ENCODE data around the gene SUN1. TPM values are rescaled to one million over a fixed set of nuclear protein-coding genes. Genes with fewer than 3 reads are reported as not detected.
"Not testable (repeated sequence)": the region's sequence is repeated elsewhere in the genome, so short reads cannot be mapped to it uniquely, and the experiment has no call there.

SUN1 gene
- total RNA-seq, 2 experiments from 2014 or later: 71.3 to 74.6 TPM

DNA sequence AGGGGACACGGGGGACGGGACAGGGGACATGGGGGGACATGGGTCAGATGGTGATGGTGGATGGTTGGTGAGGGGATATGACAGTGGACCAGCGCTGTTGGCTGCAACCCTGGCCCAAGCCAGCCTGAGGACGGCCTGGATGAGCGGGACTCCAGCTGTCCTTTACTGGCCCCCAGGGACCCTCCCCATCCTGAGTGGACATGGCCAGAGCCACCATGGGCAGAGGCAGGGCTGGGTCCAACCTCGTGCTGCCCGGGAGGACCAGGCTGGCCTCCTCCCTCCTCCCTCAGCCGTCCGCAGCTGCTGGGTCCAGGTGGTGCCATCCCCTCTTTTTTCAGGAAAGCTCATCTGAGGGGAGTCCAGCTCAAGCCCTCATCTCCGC lies 74.5 kb downstream of the SUN1 start:
- no peak overlapping the region for H3K27ac Mint-ChIP-seq
- peaks cover 6% of the 10 kb centered on the region for H3K36me3 Mint-ChIP-seq (ENCODE audit: low read depth)
- intact Hi-C loops (cut with DNase I, micrococcal nuclease): loop anchor here in 1 of 2 experiments (5.0 kb wide), 1 partner anchor 66 kb away; no protein-coding TSS in a partner anchor
- ChIA-PET POLR2A (no interaction called here), CTCF (interaction anchor here (0.9 to 1.8 kb wide), 4 partner anchors 47 to 87 kb away, joined by 3 to 7 read pairs (median 6); no protein-coding TSS in a partner anchor)
- DNase-seq (peak; percentile 43), ATAC-seq (peak; percentile 14)
- peaks cover 10% of the 10 kb centered on the region for H3K4me1 Mint-ChIP-seq
- no peaks in the 10 kb centered on the region for H3K27me3 Mint-ChIP-seq
- no peak overlapping the region for H3K4me3 Mint-ChIP-seq
- H3K9me3 Mint-ChIP-seq (ENCODE audit: low read depth): no peaks in the 10 kb centered on the region

DNA sequence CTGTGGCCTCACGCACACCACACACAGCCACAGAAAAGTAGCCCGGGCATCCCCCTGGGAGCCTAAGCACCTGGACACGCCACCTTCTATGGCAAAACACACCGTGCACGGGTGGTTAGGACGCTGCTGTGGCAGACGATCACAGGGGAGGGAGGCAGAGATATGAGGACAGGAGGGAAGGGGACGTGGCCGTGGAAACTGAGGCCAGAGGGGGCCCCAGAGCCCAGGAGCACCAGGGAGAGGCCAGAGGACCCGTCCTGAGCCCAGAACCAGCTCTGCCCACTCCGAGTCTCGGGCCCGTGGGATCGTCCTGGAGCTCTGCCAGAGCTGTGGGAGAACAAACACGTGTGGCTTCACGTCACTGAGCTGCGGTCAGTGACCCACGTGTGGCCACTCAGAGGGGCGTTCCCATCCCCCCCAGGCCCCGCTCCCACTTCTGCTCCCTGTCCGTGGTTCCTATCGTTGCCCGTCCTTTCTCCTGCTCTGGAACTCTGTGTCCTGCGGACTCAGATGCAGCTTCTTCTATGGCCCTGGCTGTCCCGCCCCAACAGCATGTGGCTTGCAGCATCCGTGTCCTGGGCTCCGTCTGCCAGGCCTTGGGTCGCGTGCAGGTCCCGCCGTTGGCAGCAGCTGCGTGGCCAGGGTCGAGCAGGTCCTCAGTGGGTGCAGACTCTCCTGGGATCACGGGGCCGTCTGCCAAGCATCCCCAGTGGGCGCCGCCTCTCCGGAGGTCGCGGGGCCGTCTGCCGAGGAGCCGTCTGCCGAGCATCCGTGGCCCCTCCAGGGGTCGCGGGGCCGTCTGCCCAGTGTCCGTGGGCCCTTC lies 75.1 kb downstream of the SUN1 start:
- Mint-ChIP-seq H3K36me3 (ENCODE audit: low read depth) (peaks cover 6% of the 10 kb centered on the region), H3K27ac (no peak overlapping the region), H3K4me3 (no peak overlapping the region), H3K27me3 (no peaks in the 10 kb centered on the region), H3K9me3 (ENCODE audit: low read depth) (no peaks in the 10 kb centered on the region), H3K4me1 (peaks cover 10% of the 10 kb centered on the region)
- ATAC-seq (peak; percentile 14), DNase-seq (peak; percentile 59)
- ChIA-PET POLR2A (interaction anchor here (0.6 kb wide), 2 partner anchors 67 to 233 kb away, joined by 3 read pairs; no protein-coding TSS in a partner anchor), CTCF (interaction anchor here (0.5 to 1.8 kb wide), 10 partner anchors 16 to 567 kb away, joined by 3 to 7 read pairs (median 4); partner anchors contain the start of gene COX19)
- intact Hi-C loops (cut with DNase I, micrococcal nuclease): loop anchor here in 1 of 2 experiments (5.0 kb wide), 1 partner anchor 65 kb away; no protein-coding TSS in a partner anchor

GRCh38 chr7:908159-908581 lies 75.9 kb downstream of the SUN1 start:
- intact Hi-C loops (cut with DNase I, micrococcal nuclease): loop anchor here (1.0 to 5.0 kb wide), 5 partner anchors 15 to 66 kb away; partner anchors contain the start of gene ADAP1 (in 1 of the 2)
- Mint-ChIP-seq H3K27ac (no peak overlapping the region), H3K27me3 (no peaks in the 10 kb centered on the region), H3K36me3 (ENCODE audit: low read depth) (no peaks in the 10 kb centered on the region), H3K4me3 (no peak overlapping the region), H3K4me1 (peaks cover 10% of the 10 kb centered on the region), H3K9me3 (ENCODE audit: low read depth) (no peaks in the 10 kb centered on the region)
- no peak for ATAC-seq
- CTCF ChIA-PET: interaction anchor here (0.5 to 1.8 kb wide), 8 partner anchors 15 to 272 kb away, joined by 3 to 7 read pairs (median 4); partner anchors contain the start of gene COX19
- DNase-seq: no peak
- POLR2A ChIA-PET: interaction anchor here (0.6 kb wide), 1 partner anchor 234 kb away, joined by 3 read pairs; no protein-coding TSS in a partner anchor

DNA sequence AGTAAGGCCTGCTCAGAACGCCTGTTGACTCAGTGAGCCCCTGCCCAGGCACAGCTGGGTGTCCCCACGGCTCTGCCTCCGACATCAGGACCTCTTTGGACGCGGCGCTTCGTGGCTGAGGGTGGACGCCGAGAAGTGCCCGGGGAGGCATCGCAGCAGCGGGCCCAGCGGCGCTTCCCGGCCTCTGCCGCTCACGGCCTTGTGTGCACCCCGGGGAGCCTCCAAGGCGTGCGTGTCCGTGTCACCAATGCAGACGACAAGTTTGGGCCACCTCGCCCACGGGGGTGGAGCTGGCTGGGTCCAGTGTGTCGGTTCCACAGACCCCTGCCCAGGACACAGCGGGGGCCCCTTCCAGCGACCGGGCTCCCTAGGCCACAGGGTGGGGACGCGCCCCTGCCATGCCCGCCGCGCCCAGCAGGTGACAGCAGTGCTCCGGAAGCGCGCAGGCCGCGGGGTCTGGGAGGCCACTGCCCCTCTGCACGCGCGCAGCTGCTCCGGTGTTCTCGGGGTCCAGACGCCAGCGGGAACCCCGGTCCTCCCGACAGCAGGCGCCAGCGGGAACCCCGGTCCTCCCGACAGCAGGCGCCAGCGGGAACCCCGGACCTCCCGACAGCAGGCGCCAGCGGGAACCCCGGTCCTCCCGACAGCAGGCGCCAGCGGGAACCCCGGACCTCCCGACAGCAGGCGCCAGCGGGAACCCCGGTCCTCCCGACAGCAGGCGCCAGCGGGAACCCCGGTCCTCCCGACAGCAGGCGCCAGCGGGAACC lies 76.5 kb downstream of the SUN1 start:
- H3K4me3 Mint-ChIP-seq; H3K36me3 Mint-ChIP-seq (ENCODE audit: low read depth); H3K4me1 Mint-ChIP-seq; H3K27me3 Mint-ChIP-seq; H3K9me3 Mint-ChIP-seq (ENCODE audit: low read depth); H3K27ac Mint-ChIP-seq; POLR2A ChIA-PET: not testable (repeated sequence)
- intact Hi-C loops (cut with DNase I, micrococcal nuclease): loop anchor here (1.0 to 5.0 kb wide), 6 partner anchors 15 to 157 kb away; partner anchors contain the start of gene ADAP1 (in 1 of the 2)
- peak; percentile 82 for DNase-seq
- CTCF ChIA-PET: interaction anchor here (0.8 to 2.3 kb wide), 6 partner anchors 42 to 141 kb away, joined by 3 to 10 read pairs (median 5); partner anchors contain the start of gene COX19
- peak; percentile 81 for ATAC-seq

DNA sequence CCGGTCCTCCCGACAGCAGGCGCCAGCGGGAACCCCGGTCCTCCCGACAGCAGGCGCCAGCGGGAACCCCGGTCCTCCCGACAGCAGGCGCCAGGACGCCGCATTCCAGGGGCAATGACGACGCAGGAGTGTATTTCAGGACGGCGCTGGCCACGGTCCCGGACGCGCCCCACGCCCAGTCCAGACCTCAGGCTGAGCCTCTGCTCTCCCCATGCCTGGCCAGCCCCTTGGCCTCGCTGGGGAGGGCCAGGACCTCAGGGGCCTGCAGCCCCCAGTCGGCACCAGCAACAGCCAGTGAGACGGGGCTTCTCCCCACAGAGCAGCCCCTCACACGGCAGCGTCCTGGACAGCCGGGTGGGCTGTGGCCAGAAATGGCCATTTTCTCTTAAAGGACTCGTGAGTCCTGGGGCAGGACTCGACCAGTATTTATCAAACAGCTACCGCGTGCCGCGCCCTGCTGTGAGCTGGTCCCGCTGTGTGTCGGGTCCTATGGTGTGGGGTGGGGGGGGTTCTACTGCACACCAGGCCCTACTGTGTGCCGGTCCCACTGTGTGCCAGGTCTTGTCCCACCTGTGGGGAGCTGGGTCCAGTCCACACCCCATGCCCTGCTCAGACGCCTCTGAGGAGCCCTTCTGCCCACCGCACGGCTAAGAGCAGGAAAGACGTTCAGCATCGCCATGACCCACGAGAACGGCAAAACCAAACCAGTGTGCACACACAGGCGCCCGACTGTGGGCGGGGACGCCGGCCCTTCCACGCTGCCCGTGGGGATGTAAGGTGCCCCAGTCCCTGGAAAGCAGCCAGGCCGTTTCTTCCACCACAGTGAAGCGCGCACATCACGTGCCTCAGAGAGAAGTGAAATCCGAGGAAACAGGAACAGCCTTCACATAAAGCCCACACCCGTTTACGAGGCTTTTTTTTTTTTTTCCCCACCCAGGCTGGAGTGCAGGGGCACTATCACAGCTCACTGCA lies 77.4 kb downstream of the SUN1 start:
- POLR2A ChIA-PET: no interaction called here
- Mint-ChIP-seq H3K9me3 (ENCODE audit: low read depth) (no peaks in the 10 kb centered on the region), H3K4me3 (peak overlapping the region; percentile 30), H3K27ac (no peak overlapping the region), H3K27me3 (no peaks in the 10 kb centered on the region), H3K36me3 (ENCODE audit: low read depth) (no peaks in the 10 kb centered on the region), H3K4me1 (peaks cover 10% of the 10 kb centered on the region)
- CTCF ChIA-PET: interaction anchor here (0.6 to 2.3 kb wide), 13 partner anchors 8 to 645 kb away, joined by 3 to 10 read pairs (median 3); partner anchors contain the start of gene COX19
- ATAC-seq (peak; percentile 28), DNase-seq (peak; percentile 37)
- intact Hi-C loops (cut with DNase I, micrococcal nuclease): loop anchor here (1.0 to 5.0 kb wide), 3 partner anchors 12 to 156 kb away; no protein-coding TSS in a partner anchor

DNA sequence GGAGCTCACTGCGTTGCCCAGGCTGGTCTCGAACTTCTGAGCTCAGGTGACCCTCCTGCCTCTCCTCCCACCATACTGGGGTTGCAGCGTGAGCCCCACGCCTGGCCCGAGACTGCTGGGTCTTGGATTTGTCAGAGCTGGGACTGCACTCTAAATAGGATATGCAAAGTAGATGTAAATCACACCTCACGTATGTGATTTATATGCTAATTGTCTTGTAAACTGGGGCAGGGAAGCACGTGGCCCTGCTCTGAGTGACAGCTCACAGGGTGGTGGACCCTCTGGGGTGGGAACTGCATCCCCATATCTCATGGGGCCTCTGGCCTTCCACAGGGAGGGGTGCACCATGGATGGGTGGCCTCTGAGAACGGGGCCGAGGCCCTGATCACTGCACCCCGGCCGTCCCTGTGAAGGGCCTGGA lies 78.2 kb downstream of the SUN1 start:
- H3K4me3 Mint-ChIP-seq: peak overlapping the region; percentile 30
- ChIA-PET CTCF (interaction anchor here (0.6 to 2.3 kb wide), 9 partner anchors 9 to 646 kb away, joined by 3 to 10 read pairs (median 3); partner anchors contain the start of gene COX19), POLR2A (no interaction called here)
- DNase-seq (no peak), ATAC-seq (peak; percentile 21)
- H3K27me3 Mint-ChIP-seq: no peaks in the 10 kb centered on the region
- no peaks in the 10 kb centered on the region for H3K36me3 Mint-ChIP-seq (ENCODE audit: low read depth)
- H3K4me1 Mint-ChIP-seq: peaks cover 10% of the 10 kb centered on the region
- intact Hi-C loops (cut with DNase I, micrococcal nuclease): loop anchor here in 1 of 2 experiments (1.0 kb wide), 1 partner anchor 11 kb away; no protein-coding TSS in a partner anchor
- H3K9me3 Mint-ChIP-seq (ENCODE audit: low read depth): no peaks in the 10 kb centered on the region
- no peak overlapping the region for H3K27ac Mint-ChIP-seq

DNA sequence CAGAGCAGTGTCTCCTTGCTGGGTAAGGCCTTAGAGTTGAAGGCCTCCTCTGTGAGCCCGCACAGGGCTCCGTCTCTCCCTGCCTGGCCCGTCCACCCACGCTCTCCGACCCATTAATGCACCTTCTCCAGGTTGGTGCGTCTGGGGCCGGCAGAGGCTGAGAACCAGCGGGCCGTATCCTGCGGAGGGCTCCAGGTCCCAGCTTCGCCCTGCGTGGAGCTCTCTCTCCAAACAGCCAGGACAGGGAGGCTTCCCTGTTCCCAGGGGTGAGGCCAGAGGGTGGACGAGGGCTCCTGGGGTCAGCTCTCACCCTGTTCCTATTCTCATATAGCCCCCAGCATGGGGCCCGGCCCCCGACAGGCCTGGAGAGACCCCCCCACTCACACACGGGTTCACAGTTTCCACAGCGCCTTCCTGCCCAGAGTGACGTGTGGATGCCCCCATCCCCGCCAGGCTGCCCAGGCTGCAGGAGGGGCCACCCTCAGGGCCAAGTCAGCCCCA lies 78.7 kb downstream of the SUN1 start:
- peaks cover 10% of the 10 kb centered on the region for H3K4me1 Mint-ChIP-seq
- CTCF ChIA-PET: interaction anchor here (0.6 to 2.3 kb wide), 5 partner anchors 14 to 83 kb away, joined by 3 to 10 read pairs (median 5); partner anchors contain the start of gene COX19
- DNase-seq (no peak), ATAC-seq (no peak)
- H3K27ac Mint-ChIP-seq: no peak overlapping the region
- no peaks in the 10 kb centered on the region for H3K27me3 Mint-ChIP-seq
- intact Hi-C loops (cut with DNase I, micrococcal nuclease): loop anchor here in 1 of 2 experiments (1.0 kb wide), 1 partner anchor 10 kb away; no protein-coding TSS in a partner anchor
- no peak overlapping the region for H3K4me3 Mint-ChIP-seq
- no peaks in the 10 kb centered on the region for H3K36me3 Mint-ChIP-seq (ENCODE audit: low read depth)
- POLR2A ChIA-PET: no interaction called here
- no peaks in the 10 kb centered on the region for H3K9me3 Mint-ChIP-seq (ENCODE audit: low read depth)

DNA sequence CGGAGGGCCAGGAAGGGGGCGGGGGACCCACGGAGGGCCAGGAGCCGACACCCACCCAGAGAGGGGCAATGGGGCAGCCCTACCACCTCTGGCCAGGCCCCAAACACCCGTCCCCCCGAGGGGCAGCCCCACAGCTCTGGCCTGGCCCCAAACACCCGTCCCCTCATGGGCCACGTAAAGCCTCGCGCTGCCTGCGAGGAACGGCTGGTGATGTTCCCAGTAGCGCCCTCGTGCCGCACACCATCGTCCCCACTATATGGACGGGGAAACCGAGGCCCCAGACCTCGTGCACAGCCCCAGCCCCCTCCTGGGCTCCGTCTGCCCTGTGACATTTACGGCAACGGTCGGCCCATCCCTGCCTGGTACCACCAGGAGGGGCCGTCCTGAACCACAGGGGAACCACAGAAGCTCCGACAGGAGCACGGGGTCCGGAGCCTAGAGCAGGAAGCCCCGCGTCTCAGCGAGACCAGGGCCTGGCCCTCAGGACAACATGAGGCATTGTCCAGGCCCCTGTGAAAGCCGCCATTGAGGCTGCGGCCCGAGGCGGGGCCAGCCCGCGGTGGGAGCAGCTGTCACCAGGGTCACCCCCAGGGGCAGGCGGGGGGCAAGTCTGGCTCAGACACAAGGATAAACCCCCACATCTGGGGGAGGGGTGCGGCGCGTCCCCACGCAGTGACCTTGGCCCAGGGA lies 79.7 kb downstream of the SUN1 start:
- ATAC-seq (no peak), DNase-seq (no peak)
- ChIA-PET POLR2A (no interaction called here), CTCF (interaction anchor here (1.2 kb wide), 1 partner anchor 81 kb away, joined by 3 read pairs; no protein-coding TSS in a partner anchor)
- no peak overlapping the region for H3K4me3 Mint-ChIP-seq
- peaks cover 10% of the 10 kb centered on the region for H3K4me1 Mint-ChIP-seq
- H3K27ac Mint-ChIP-seq: no peak overlapping the region
- intact Hi-C loops (cut with DNase I, micrococcal nuclease): no loop called here
- H3K36me3 Mint-ChIP-seq (ENCODE audit: low read depth): no peaks in the 10 kb centered on the region
- no peaks in the 10 kb centered on the region for H3K27me3 Mint-ChIP-seq
- H3K9me3 Mint-ChIP-seq (ENCODE audit: low read depth): no peaks in the 10 kb centered on the region

GRCh38 chr7:913736-914520 lies 81.7 kb downstream of the SUN1 start:
- H3K36me3 Mint-ChIP-seq (ENCODE audit: low read depth): no peaks in the 10 kb centered on the region
- no peak for DNase-seq
- CTCF ChIA-PET: interaction anchor here (0.7 to 0.9 kb wide), 3 partner anchors 14 to 263 kb away, joined by 3 to 4 read pairs (median 3); no protein-coding TSS in a partner anchor
- ATAC-seq: no peak
- H3K9me3 Mint-ChIP-seq (ENCODE audit: low read depth): no peaks in the 10 kb centered on the region
- no peak overlapping the region for H3K4me3 Mint-ChIP-seq
- POLR2A ChIA-PET: no interaction called here
- H3K27ac Mint-ChIP-seq: no peak overlapping the region
- intact Hi-C loops (cut with DNase I, micrococcal nuclease): no loop called here
- peaks cover 10% of the 10 kb centered on the region for H3K4me1 Mint-ChIP-seq
- no peaks in the 10 kb centered on the region for H3K27me3 Mint-ChIP-seq
